K562 treated with DMSO at 1 percent for 4 hours (cell line): Measurements from ENCODE around the gene NUP58. TPM values are rescaled to one million over a fixed set of nuclear protein-coding genes. Genes with fewer than 3 reads are reported as not detected.

Experiments used
- total RNA-seq: library from RNA; unstranded; fragments of 300-600 nt; gene quantifications from 2 replicates; pipeline ENCODE4 v1.2.3, GENCODE V29; 2022; ENCODE audit not compliant: insufficient read depth

Gene NUP58, protein sequence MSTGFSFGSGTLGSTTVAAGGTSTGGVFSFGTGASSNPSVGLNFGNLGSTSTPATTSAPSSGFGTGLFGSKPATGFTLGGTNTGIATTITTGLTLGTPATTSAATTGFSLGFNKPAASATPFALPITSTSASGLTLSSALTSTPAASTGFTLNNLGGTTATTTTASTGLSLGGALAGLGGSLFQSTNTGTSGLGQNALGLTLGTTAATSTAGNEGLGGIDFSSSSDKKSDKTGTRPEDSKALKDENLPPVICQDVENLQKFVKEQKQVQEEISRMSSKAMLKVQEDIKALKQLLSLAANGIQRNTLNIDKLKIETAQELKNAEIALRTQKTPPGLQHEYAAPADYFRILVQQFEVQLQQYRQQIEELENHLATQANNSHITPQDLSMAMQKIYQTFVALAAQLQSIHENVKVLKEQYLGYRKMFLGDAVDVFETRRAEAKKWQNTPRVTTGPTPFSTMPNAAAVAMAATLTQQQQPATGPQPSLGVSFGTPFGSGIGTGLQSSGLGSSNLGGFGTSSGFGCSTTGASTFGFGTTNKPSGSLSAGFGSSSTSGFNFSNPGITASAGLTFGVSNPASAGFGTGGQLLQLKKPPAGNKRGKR
- 24.1 and 26.3 TPM in 2 replicates for total RNA-seq

DNA sequence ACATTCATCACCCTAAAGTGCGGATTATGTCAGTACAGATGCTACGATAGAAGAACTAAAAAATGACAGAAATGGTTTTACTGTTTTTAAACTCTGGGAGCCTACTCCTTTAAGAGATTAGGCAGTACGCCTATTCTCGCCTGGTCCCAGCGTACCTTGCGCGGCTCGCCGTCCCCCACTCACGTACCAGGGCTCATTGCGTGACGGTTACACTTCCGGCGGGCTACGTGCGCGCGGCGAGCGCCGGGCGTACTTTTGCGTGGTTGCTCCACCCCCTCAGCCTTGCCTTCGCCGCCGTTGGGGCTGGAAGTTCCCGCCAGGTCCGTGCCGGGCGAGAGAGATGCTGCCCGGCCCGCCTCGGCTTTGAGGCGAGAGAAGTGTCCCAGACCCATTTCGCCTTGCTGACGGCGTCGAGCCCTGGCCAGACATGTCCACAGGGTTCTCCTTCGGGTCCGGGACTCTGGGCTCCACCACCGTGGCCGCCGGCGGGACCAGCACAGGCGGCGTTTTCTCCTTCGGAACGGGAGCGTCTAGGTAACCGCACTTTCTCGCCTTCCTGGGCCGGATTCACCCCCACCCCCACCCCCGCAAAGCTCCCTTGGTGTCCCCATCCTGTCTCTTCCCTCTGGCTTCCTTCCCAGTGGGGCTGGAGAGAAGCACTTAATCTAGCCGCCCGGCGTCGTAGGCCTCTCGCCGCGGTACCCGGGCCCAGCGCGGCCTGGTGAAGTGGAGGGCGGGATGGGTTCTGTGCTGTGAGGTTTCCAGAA lies at the start of gene NUP58:
Gene NUP58 (plus strand): TSS at position 279 of the 767 bp plus-strand sequence. CDS start 149 bp downstream, at position 428.

DNA sequence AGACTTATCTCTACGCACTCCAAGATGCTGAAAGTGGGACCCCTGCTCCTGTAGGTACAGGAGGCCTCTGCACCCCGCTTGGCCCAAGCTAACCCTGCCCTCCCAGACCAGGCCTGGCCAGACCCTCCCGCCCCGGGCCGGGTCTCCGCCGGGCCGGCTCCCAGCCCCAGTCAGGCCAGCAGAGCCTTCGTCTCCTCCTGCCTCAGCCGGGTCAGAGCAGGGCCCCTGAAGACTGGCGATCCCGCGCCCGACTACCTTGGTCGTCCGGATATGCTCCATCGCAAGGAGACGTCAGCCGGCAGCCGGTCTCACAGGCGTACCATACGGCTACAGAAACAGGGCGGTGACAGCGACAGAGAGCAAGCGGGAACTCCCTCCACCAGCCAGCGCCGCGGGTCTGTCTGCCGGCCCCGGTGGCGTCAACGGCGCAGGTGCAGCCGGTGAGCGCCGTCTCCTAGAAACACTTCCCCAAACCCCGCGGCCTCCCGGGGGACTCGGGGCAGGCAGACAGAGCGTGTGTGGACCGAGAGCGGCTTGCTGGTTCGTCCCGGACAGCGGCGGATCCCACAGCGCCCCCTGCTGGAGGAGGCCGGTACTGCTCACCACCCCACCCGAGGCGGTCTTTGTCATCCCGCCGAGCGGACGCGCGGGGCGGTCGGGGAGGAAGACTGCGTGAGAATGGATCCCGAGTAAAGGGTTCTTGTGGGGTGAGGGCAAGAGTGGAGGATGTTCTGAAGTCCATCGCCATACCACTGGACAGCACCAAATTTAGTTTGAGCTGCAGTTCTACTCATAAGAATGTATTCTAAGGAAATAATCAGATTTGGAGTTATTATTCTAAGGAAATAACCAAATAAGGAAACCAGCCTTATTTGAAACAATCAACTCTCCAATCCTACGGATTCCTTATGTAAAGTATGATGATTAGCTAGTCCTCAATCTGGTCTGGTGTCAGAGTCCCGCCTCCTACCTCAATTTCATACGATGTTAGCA lies 14.2 kb upstream of the NUP58 start, which contains the start of gene MTMR6:
Gene MTMR6 (minus strand): TSS at position 520 of the 993 bp plus-strand sequence. CDS start 241 bp downstream, at position 279.

DNA sequence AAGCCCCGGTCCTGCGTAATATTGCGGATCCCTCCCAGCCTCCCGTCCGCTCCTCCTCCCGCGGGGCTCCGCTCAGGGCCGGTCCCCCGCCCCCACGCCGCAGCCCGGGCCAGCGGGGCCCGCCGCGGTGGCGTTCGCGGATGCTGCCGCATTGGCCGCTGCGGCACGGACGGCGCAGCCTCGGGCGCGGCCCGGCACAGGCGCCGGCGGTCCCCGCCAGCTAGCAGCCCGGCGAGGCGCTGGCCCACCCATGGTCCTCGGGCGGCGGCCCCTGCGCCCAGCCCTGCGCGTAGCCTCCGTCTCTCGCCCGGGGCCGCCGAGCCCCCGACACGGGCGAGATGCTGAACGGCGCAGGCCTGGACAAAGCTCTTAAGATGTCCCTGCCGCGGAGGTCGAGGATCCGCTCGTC lies 70.5 kb downstream of the NUP58 start, which contains the start of gene ATP8A2:
Gene ATP8A2 (plus strand): TSS at position 100 of the 409 bp plus-strand sequence. CDS start 239 bp downstream, at position 339.

Other genes starting within 250 kb of the NUP58 start
- gene PABPC3, start 205.5 kb upstream of the NUP58 start, total RNA-seq = not detected in 2 replicates
- gene AMER2, start 129.3 kb upstream of the NUP58 start, total RNA-seq = not detected in 2 replicates
- gene MTMR6, start 14.1 kb upstream of the NUP58 start, total RNA-seq = 4.0 and 4.3 TPM in 2 replicates
- 0.17 TPM in 1 of 2 replicates, not detected in the other for gene ATP8A2, start 70.3 kb downstream of the NUP58 start, total RNA-seq